Adrenal gland (tissue), 5 donors: Measurements from ENCODE around the gene CDK14.

Experiments
- CTCF ChIP-seq, 6 experiments: fragments of 450-650 bp in 4 of 6; fragments of 200-600 bp in 2 of 6; sonication (generic) in 1 of 6; IDR thresholded peaks; 1 replicate in 5 of 6; 2 replicates in 1 of 6; pipeline versions ENCODE4 v1.5.1 to v1.8.0; 2016 to 2021; ENCODE audit warnings: antibody characterized with exemption in 6 of 6, mild to moderate bottlenecking in 2 of 6, moderate library complexity in 1 of 6
- POLR2A ChIP-seq, 2 donors: fragments of 450-650 bp; IDR thresholded peaks; one replicate each; pipeline ENCODE4 v1.6.1; 2017; ENCODE audit warnings: antibody characterized with exemption in 2 of 2, mild to moderate bottlenecking in 2 of 2, moderate library complexity in 1 of 2
- donor health status: DM: no; HTN: no; CAD: no.

- TF ChIP-seq CTCF (IDR thresholded peaks at IDR 0.05): no peak
- TF ChIP-seq POLR2A (IDR thresholded peaks at IDR 0.05): no peak
Measured at GRCh38 chr7:90777465-90777864, 181.3 kb downstream of the CDK14 start.
